Spinal cord (tissue), 4 donors: ENCODE measurements around the gene NPFFR2. TPM values are rescaled to one million over a fixed set of nuclear protein-coding genes. Genes with fewer than 3 reads are reported as not detected.

Source experiments
- polyA plus RNA-seq, 2 donors: library from polyadenylated mRNA; unstranded; fragments of 120-200 nt; gene quantifications; one replicate each; pipeline ENCODE4 v1.2.1, GENCODE V29; 2013; ENCODE audit not compliant: insufficient read length in 2 of 2
- total RNA-seq, 2 donors: library from RNA; depleted of rRNA in 1 of 2; stranded (reverse); fragments of 120-200 nt in 1 of 2; fragments of >200 nt in 1 of 2; gene quantifications; one replicate each; pipeline versions ENCODE4 v1.2.3 to v1.2.4, GENCODE V29; 2013 to 2014

NPFFR2 gene
- total and polyA plus RNA-seq, 4 donors: 1.3 to 2.9 (median 1.7) TPM

Other genes starting within 250 kb of the NPFFR2 start
- under 1 TPM in 1 of 2 donors, not detected in 1; 0.77 TPM for gene GC, start 247.9 kb upstream of the NPFFR2 start, total RNA-seq
- gene GC, start 247.9 kb upstream of the NPFFR2 start, polyA plus RNA-seq: 1 to 10 TPM in 1 of 2 donors, under 1 TPM in 1; 0.77 to 1.1 TPM